ENCODE measurements around the gene PLEKHH1. TPM values are rescaled to one million over a fixed set of nuclear protein-coding genes. Genes with fewer than 3 reads are reported as not detected.

Gene PLEKHH1
- total RNA-seq, 6 experiments from 2014 or later: 1.9 to 4.1 (median 3.0) TPM

- Histone ChIP-seq H3K4me3 (no peak overlapping the region), H3K27me3 (no peaks in the 10 kb centered on the region), H3K36me3 (no peaks in the 10 kb centered on the region), H3K27ac (no peak overlapping the region), H3K9me3 (no peaks in the 10 kb centered on the region), H3K4me1 (peaks cover 0 to 8% (median 0%) of the 10 kb centered on the region in 4 donors)
- DNase-seq (no peak), ATAC-seq (no peak)
- no peak for TF ChIP-seq POLR2A (IDR thresholded peaks at IDR 0.05)
- TF ChIP-seq, protein P1, sequence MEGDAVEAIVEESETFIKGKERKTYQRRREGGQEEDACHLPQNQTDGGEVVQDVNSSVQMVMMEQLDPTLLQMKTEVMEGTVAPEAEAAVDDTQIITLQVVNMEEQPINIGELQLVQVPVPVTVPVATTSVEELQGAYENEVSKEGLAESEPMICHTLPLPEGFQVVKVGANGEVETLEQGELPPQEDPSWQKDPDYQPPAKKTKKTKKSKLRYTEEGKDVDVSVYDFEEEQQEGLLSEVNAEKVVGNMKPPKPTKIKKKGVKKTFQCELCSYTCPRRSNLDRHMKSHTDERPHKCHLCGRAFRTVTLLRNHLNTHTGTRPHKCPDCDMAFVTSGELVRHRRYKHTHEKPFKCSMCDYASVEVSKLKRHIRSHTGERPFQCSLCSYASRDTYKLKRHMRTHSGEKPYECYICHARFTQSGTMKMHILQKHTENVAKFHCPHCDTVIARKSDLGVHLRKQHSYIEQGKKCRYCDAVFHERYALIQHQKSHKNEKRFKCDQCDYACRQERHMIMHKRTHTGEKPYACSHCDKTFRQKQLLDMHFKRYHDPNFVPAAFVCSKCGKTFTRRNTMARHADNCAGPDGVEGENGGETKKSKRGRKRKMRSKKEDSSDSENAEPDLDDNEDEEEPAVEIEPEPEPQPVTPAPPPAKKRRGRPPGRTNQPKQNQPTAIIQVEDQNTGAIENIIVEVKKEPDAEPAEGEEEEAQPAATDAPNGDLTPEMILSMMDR (IDR thresholded peaks at IDR 0.05): no peak
- 66% methylated on average over 13 of the region's 15 CpGs for WGBS (ENCODE audit: insufficient coverage, low coverage, low lambda C conversion rate, missing lambda C conversion rate)
- intact Hi-C loops (cut with DNase I): loop anchor here (5.0 to 10.0 kb wide), 3 partner anchors 91 to 149 kb away; no protein-coding TSS in a partner anchor
These were observed 40.3 kb downstream of the PLEKHH1 start for GRCh38 chr14:67573228-67574010.

DNA sequence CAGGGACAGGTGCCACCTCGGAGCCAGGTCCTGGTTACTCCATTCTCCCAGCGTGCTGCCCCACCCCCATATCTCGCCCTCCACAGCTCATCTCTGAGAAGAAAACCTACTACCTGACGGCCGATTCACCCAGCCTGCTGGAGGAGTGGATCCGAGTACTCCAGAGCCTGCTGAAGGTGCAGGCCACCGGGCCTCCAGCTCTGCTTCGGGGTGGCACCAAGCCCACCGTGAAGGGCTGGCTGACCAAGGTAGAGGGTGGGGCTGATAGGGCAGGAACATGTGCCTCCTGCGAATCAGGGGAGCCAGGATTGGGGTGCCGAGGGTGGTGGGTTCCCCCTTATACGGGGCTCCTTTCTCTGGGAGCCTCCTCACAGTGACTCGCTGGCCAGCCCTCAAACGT is 41.1 kb downstream of the PLEKHH1 start:
- TF ChIP-seq, protein P1 (IDR thresholded peaks at IDR 0.05): no peak
- no peak for TF ChIP-seq POLR2A (IDR thresholded peaks at IDR 0.05)
- H3K4me3 ChIP-seq: no peak overlapping the region
- no peak overlapping the region for H3K27ac ChIP-seq
- no peak for DNase-seq
- 85% methylated on average over 4 of the region's 14 CpGs for WGBS (ENCODE audit: insufficient coverage, low coverage, low lambda C conversion rate, missing lambda C conversion rate)
- no peaks in the 10 kb centered on the region for H3K36me3 ChIP-seq
- H3K4me1 ChIP-seq: peaks cover 0 to 8% (median 0%) of the 10 kb centered on the region in 4 donors
- H3K9me3 ChIP-seq: no peaks in the 10 kb centered on the region
- intact Hi-C loops (cut with DNase I): loop anchor here (5.0 to 10.0 kb wide), 3 partner anchors 91 to 149 kb away; no protein-coding TSS in a partner anchor
- no peaks in the 10 kb centered on the region for H3K27me3 ChIP-seq
- no peak for ATAC-seq

DNA sequence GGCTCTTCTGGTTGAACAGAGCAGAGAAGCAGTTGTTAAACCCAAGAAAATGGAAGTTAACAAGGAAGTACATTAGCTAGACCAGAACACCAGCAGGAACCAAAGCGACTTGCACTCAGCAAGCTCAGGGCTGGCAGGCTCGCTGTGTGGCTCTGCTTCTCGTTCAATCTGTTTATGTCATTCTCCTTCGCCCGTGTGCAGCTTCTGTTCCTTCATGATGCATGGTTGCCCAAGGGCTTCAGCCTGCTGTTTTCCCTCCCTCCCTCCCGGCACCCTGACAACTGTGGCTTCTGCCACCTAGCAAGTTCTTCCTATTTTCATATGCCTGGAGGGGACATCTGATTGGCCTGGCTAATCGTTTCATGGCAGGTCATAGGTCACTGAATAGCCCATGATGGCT is 41.7 kb downstream of the PLEKHH1 start:
- no peaks in the 10 kb centered on the region for H3K27me3 ChIP-seq
- H3K9me3 ChIP-seq: no peaks in the 10 kb centered on the region
- no peak overlapping the region for H3K4me3 ChIP-seq
- DNase-seq (no peak), ATAC-seq (no peak)
- H3K27ac ChIP-seq: no peak overlapping the region
- intact Hi-C loops (cut with DNase I): loop anchor here (5.0 to 10.0 kb wide), 3 partner anchors 90 to 150 kb away; no protein-coding TSS in a partner anchor
- H3K4me1 ChIP-seq: peaks cover 0 to 8% (median 0%) of the 10 kb centered on the region in 4 donors
- 83% methylated on average over 1 of the region's 7 CpGs for WGBS (ENCODE audit: insufficient coverage, low coverage, low lambda C conversion rate, missing lambda C conversion rate)
- TF ChIP-seq, protein P1 (IDR thresholded peaks at IDR 0.05): no peak
- no peak for TF ChIP-seq POLR2A (IDR thresholded peaks at IDR 0.05)
- no peaks in the 10 kb centered on the region for H3K36me3 ChIP-seq

GRCh38 chr14:67575684-67576083 is 42.6 kb downstream of the PLEKHH1 start:
- no peaks in the 10 kb centered on the region for H3K27me3 ChIP-seq
- intact Hi-C loops (cut with DNase I): loop anchor here in 1 of 2 donors (10.0 kb wide), 2 partner anchors 89 to 151 kb away; no protein-coding TSS in a partner anchor
- H3K9me3 ChIP-seq: no peaks in the 10 kb centered on the region
- DNase-seq (no peak), ATAC-seq (peak in 1 of 4 donors; percentile 11)
- H3K4me3 ChIP-seq: no peak overlapping the region
- no peaks in the 10 kb centered on the region for H3K36me3 ChIP-seq
- H3K27ac ChIP-seq: no peak overlapping the region
- WGBS (ENCODE audit: insufficient coverage, low coverage, low lambda C conversion rate, missing lambda C conversion rate): 100% methylated on average over 2 of the region's 9 CpGs
- H3K4me1 ChIP-seq: peaks cover 0 to 8% (median 0%) of the 10 kb centered on the region in 4 donors
- TF ChIP-seq, protein P1 (IDR thresholded peaks at IDR 0.05): no peak
- no peak for TF ChIP-seq POLR2A (IDR thresholded peaks at IDR 0.05)
